ENCODE results near the gene PTPRG.
A peak's percentile ranks its signal among the peaks of the same experiment; 100 is the strongest.
"Not testable (repeated sequence)": the region's sequence is repeated elsewhere in the genome, so short reads cannot be mapped to it uniquely, and the experiment has no call there.

PTPRG gene

DNA sequence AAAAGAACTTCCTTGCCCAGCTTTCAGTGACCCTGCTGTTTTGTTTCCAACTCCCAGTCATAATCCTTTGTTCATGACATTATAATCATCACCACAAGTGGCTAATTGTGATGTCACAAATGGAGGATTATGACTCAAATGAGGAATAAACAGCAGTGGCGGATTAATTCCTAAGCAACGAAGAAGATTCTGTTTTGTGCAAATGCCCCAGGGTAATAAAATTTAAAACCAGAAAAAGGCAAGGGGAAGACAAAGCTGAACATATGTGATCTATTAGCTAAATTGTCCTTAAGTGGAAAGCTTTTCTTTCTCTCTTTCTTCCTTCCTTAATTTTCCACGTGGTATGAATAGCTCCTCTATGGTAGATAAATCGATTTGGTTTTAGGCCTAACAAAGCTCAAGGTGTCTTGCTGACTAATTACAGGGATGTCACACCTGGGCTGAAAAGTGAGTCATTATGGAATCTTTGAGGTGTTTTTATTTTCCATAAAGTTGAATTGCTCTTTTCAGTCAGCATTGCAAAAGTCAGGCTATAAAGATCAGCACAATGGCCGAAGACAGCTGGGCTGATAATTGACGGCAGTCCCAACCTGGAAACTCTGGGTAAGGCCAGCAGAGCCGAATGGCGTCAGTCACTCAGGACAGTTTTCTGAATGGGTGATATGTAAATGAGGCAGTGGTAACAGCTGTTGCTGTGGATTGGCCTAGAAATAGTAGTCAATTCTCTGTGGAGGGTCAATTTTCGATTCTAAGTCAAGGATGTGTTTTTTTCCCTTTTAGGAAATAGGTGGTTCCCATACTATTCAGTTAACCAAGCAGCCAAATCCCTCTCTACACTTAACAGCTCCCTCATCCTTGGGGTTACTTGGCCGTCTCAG lies 121.5 kb downstream of the PTPRG start:
- no peak for DNase-seq

DNA sequence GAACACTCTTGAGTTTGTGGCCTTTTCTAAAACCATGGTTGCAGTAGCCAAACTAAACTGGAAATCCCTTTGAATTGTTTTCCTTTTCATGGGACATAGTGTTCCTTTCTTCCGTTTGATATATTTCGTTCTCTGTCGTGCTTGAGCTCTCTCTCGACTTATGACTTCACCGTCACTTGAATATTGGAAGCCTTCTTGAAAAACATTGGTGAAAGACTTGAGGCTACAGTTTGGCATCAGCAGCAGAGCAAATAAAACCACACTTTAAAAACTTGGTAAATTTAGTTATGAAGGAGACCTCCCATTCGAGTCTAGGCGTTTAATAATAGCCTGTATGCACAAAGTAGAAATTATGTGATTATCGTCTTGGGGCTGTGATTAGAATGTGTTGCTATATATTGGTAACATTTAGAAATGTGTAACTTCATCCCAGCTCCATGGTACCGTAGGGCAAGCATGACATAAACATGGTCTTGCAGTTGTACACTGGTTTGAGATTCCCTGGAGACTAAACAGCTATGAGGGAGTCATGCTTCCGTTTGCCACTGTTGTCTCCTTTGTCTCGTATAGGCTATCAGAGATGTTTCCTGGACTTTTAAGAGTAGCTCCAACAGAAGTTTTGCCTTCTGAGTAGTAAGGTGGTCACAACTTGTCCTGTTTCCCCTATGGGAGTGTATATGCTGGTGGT lies 122.3 kb downstream of the PTPRG start:
- DNase-seq: no peak

DNA sequence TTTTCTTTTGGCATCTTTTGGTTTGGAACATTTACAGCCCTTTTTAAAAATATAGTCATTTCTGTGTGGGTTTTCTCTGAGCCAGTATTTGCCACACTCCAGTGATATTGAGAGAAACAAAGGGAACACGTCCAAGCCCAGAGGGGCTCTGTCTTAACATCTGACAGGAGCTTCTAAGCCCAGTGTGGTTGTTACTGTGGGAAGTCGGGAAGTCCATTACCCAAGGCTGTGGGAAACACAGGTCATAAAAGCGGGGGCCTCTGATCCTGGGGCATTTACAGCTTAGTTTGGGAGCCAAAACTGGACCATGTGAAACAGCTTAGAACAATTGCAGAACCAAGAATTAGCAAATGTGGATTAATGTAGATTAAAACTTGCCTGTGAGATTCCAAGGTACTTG lies 123.0 kb downstream of the PTPRG start:
- DNase-seq: no peak

DNA sequence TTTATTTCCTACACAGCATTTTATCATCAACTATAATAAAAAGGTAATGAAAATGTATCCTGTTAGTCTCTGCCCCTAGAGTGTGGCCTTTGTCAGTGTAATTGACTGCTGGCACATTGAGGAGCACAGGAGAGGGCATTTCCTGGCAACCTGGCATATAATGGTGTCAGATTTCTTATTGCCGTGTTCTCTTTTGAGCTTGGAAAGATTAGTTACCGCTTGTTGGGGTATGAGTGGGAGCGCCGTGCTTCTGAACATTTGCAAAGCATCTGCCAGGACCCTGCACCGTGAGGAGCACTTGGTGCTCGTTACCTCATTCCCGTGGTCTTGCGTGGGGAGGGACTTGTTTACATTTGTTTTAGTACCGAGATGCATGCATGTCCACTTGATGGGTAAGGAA lies 124.4 kb downstream of the PTPRG start:
- no peak for DNase-seq

DNA sequence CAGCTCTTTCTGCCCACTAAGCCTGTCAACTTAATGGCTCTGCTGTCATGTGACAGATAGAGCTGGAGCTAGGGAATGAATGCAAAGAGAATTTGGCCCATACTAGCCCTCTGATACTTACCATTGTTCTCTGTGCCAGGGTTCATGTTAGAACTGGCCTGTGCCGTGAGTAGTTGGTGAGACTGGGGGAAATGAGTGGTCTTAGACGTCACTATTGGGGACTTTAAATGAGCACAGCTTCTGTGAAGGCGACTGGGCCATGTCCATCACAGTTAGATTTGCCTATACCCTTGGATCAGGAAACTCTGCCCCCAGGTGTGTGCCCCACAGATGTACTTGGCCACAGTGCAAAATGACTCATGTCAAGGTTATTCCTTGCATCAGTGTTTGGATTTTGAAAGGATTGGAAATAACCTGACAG lies 124.9 kb downstream of the PTPRG start:
- no peak for DNase-seq

DNA sequence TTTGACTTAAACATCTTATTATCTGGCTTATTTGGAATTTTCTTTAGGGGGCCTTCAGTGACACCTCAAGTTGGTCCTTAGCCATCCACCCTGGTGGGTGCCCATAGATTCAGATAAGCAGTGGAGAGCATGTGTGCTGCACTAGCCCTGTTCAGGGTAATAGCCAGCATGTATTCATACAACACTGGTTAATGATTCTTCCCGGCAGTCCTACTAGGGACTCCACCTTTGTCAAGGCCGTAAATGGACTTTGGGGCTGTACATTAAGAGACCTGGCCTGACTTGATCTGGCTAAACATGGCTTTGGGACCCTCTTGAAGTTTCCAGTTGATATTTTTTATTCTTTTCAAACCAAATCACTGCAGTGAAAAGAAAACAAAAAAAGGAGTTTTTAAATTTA lies 125.8 kb downstream of the PTPRG start:
- no peak for DNase-seq

DNA sequence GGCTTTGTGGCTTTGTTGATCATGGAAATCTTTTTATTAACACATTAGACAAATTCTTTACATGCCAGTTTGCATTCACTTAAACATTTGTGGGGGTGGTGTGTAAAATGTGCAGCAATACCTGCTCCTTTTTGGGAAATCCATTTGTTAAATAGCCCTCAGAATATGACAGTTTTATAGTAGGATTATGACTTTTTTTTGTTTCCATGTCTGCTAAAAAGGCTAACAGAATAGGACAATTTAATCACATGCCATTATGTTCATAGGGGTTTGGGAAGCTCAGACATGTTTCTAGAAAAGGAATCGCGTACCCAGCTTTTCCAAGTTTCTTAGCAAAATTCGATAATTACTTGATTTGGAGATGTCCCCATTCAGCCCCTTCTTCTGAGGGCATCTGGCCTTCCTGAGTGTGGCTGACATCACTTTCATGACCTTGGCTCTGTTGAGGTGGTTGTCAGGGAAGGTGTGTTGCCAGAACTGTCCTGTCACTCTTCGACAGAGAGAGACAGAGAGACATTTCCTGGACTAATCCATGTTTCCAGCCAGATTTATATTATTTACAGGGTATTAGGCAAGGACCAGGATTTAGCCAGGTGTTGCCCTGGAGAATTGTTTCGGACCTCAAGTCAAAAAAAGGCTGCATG lies 126.4 kb downstream of the PTPRG start:
- no peak for DNase-seq

DNA sequence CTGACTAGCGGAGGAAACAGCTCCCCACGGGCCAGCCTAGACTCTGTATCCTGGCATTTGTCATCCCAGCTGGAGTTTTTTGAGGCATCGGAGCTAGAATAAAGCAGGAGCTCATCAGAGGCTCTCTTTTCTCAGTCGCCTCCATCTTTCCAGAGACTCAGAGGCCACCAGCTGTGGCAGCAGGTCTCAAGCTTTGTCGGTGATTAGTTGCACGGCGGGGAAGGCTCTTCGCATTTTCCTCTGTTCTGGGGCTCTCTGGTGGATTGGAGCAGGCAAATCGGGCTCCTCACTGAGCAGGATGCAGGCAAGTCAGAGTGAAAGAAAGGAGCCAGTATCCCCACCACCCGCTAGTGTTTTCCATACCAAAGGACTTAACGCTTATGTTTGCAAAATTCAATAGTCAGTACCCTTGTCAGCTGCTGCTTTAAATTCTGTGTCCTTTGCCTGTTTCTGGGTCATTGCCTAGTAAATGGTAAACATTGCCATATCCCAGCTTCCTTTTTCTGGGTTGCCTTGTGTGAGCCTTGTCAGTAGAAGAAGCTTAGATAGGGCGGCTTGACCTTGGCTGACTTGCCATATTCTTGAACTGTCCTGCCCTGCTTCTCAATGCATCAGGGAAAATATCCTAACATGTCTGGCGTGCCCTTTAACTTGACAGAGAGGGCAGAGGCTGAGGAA lies 127.1 kb downstream of the PTPRG start:
- peak in 4 of 58 donors; percentile 3 to 14 (median 6) for DNase-seq

DNA sequence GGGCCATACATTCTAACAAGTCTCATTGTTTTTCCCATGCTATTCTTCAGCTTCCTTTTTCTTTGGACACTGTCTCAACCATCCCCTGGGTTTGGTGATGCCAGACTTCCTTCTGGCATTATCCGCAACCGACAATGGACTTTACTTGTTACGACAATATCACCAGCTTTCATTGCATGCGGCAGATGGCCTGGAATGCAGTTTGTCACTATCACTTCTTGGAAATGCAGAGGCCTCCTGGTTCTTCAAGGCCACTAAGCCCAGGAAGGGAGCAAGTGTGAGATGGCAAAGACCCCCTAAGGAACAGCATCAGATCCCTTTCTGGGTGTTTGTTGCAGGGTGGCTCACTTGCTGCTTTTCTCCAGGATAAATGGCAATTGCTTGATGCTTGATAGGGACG lies 128.6 kb downstream of the PTPRG start:
- no peak for DNase-seq

DNA sequence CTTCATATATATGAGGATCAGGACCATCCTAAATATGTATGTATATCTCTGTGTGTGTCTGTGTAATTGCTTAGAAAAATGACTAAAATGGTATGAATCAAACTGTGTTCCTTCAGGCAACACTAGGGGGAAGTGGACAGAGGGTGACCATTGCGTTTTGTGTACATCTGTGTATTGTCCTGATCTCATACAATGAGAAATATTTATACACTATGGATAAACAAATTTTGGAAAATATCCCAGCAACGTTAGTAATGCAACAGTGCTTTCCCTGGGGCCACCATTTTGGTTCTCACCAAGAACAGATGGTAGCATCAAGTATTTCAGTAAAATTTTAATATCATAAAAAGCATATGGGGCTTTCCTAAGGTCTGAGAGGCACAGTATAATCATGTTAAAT lies 130.1 kb downstream of the PTPRG start:
- DNase-seq: no peak

DNA sequence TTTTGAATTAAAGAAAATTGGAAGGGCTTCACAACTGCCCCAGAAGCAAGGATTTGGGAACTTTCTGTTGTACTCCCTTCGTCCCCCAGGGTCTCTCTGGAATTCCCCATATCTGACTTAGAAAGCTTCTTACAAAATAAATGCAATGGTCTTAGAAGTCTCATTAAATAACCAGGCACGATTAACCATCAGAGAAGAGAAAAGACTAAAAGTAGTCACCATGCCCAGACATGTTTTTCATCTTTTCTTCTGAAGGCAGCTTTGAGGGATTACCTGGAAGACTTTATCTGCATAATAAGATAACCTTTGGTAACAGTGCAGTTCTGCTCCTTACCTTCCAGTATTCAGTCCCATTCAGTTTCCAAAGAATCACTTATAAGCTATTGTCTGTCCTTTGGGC lies 135.9 kb downstream of the PTPRG start:
- no peak for DNase-seq

DNA sequence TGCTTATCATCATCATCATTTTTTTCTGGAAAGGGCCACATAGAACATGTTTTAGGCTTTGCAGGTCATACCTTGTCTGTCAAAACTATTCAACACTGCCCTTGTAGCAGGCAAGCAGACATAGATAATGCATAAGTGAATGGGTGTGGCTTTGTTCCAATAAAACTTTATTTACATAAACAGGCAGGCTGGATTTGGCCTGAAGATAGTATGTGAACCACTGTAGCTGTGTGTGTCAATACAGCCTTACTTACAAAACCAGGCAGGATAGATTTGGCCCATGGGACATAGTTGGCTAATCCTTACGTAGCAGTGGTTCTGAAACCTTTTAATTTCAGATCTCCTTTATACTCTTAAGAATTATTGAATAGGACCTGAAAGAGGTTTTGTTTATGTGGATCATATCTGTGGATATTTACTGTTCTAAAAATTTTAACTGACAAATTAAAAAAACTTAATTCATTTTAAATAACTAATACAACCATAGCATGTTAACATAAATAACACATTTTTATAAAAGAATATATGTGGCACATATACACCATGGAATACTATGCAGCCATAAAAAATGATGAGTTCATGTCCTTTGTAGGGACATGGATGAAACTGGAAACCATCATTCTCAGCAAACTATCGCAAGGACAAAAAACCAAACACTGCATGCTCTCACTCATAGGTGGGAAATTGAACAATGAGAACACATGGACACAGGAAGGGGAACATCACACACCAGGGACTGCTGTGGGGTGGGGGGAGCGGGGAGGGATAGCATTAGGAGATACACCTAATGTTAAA lies 137.1 kb downstream of the PTPRG start:
- DNase-seq: not testable (repeated sequence)

DNA sequence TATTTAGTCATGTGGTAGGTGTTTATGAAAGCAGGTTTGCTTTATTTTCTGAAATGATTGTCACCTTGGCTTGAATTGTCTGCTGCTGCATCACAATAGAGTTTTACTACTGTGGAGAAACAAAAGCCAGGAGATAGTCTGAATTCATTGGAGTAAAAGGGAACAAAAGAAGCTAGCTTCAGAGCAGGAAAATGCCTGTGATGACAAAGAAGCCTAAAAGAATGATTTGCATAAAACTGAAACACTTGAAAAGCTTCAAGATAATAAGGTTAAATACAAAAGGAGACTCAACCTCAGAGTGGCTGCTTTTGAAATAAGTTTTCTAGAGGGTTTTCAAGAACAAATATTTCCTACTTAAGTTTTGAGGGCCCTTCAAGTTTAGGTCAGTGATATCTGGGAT lies 138.3 kb downstream of the PTPRG start:
- no peak for DNase-seq

DNA sequence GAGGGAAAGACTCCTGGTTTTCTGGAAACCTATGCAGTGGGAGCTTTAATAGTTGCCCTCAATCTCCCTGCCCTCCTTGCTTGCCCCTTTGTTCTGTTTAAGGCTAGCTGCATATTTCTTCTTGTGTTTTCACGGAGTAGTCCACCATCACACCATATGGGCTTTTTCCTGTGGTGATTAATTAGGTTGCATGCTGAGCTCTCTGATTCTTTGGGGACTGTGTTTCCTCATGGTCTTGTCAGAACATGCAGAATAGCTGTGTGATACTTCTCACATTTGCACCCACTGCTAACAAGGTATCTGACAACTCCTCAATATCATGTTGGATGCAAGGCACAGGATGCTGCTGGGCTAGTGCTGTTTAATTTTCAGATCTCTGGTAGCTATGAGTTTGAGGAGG lies 139.6 kb downstream of the PTPRG start:
- no peak for DNase-seq

DNA sequence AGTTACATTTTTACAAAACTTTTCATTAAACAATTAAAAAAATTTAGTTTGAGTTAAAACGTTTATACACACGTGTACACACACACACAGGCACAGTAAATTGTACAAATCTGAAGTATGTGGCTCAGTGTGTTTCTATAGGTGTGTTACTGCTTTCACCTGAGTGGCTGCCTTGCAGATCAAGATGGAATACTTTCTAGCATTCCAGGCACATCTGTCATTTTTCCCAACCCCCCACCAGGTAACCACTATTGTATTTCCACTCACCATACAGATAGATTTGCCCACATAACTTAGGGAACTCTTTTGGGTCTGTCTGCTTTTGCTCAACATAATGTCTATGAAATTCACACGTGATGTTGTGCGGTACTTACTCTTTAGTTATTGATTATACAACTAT lies 141.1 kb downstream of the PTPRG start:
- no peak for DNase-seq

DNA sequence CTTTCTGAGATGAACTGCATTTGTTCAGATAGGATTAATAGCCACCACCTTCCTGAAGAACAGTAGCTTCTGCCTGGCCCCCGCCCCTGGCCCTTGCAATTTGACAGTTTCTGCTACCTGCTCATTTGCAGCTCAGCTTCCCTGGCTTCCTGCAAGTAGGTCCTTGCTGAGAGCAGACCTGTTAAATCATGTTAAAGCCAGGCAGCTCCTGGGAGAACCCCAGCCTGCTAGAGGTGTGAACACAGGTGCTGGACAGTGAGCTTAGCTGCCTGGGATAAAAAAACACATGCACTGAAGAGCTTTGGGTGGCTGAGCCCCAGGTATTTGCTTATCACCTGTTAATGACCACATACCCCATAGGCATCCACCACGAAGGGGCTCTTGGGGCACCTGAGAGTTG lies 143.4 kb downstream of the PTPRG start:
- no peak for DNase-seq

DNA sequence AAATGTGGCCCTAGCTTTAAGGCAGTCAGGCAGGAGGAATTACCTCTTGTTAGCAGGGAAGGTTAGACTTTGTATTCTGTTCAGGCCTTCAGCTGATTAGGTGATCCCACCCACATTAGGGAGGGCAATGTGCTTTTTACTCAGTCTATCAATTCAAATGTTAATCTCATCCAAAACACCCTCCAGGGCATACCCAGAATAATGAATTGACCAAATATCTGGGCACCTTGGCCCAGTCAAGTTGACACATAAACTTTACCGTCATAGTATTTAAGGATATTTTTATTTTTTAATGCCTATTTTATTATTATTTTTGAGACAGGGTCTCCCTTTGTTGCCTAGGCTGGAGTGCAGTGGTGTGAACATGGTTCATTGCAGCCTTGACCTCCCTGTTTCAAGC lies 146.1 kb downstream of the PTPRG start:
- no peak for DNase-seq

DNA sequence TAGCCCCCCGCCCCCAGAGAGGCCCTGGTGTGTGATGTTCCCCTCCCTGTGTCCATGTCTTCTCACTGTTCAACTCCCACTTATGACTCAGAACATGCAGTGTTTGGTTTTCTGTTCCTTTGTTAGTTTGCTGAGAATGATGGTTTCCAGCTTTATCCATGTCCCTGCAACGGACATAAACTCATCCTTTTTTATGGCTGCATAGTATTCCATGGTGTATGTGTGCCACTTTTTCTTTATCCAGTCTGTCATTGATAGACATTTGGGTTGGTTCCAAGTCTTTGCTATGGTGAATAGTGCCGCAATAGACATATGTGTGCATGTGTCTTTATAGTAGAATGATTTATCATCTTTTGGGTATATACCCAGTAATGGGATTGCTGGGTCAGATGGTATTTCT lies 149.5 kb downstream of the PTPRG start:
- not testable (repeated sequence) for DNase-seq

DNA sequence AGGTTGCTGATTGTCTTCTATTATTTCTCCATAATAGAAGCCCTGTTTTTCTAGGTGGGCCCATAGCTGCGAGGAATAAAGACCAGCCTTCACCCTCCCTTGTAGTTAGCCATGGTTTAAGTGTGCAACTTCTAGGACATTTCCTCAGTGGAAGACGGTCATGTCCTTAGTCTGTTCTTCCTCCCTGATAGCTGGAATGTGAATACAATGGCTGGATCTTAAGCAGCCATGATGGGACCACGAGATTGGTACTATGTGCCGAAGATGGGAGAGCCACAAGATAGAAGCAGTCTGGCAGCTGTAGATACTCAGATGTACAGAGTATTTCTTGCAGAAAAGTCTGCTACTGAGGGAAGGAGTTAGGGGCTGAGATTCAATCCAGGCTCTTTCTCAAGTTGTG lies 152.9 kb downstream of the PTPRG start:
- DNase-seq: no peak

DNA sequence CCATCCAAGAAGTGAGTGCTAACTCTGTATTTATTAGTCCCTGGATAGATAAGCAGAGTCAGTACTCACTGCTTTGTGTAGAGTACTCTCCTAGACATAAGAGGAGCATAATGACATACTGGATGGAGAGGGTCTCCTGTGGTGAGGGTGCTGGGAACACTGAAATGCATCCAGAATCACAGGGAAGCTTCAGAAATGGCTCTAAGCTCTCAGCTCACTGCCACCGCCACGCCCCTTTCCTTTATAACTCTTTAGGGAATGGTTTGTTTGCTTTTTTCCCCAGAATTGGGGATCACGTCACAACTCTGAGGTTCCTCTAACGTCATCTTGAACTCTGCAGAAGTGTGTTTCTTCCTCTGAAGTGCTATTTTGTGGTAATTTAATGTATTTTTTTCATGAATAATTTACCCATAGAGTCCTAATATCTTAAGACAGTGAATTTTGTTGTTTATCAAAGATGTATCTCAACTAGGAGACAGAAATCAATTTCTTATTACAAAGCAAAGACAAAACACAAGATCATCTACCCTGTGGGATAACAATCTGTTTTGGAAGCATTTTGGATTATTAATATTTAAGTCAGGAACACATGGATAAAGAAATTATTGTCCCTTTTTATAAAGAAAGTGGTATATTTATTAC lies 154.6 kb downstream of the PTPRG start:
- DNase-seq: no peak

All from anterior cingulate cortex (tissue), 58 donors.